GM12878 (cell line): ENCODE results near the gene CYS1. TPM values are rescaled to one million over a fixed set of nuclear protein-coding genes. Genes with fewer than 3 reads are reported as not detected.

Experiments used
- ATAC-seq: fragments of 200-7000 bp; cut with Tn5 transposase; 3 replicates; pipeline ENCODE4 v1.9.1; 2020; ENCODE audit warnings: mild to moderate bottlenecking, moderate library complexity
- BruUV-seq: library from RNA; stranded (reverse); fragments of 400-500 nt; replicated peaks from 2 replicates; lab custom pipeline; 2021; lab: Mats Ljungman, UMichigan
- CTCF ChIA-PET: fragments of 300-600 bp; sonication (Branson Sonifier 250); formaldehyde crosslinking; extraction: SDS; loops from one replicate; lab custom pipeline; 2021; ENCODE audit warnings: inconsistent platforms; lab: Yijun Ruan, JAX
- POLR2A ChIA-PET: fragments of 350-600 bp; formaldehyde crosslinking; extraction: SDS; loops from one replicate; lab custom pipeline; 2021; ENCODE audit warnings: inconsistent platforms; lab: Charles Lee
- RAD21 ChIA-PET: fragments of 300-600 bp; sonication (Branson Sonifier 250); formaldehyde crosslinking; loops from one replicate; lab custom pipeline; 2023; ENCODE audit warnings: antibody characterized with exemption; ENCODE audit not compliant: unreplicated experiment; lab: Charles Lee
- SMC1A ChIA-PET: fragments of 300-600 bp; sonication (Branson Sonifier 250); formaldehyde crosslinking; loops from one replicate; lab custom pipeline; 2023; ENCODE audit not compliant: unreplicated experiment, uncharacterized antibody; lab: Charles Lee
- DNase-seq: peaks from one replicate; pipeline ENCODE4 v3.0.0-alpha.2; 2011; ENCODE audit warnings: low read depth, low spot score
- FAIRE-seq: peaks from 3 replicates; lab custom pipeline; 2011; peaks lifted over from hg19 to GRCh38; lab: Jason Lieb, UNC
- H2AFZ ChIP-seq: 2 replicates; pipeline ENCODE4 v1.6.0; 2011; ENCODE audit warnings: low read depth, low read length, control low read depth; ENCODE audit not compliant: control insufficient read depth
- H3K27ac ChIP-seq: 2 replicates; pipeline ENCODE4 v1.5.1; 2011; ENCODE audit warnings: control low read depth; ENCODE audit not compliant: control insufficient read depth, insufficient read depth
- H3K27me3 ChIP-seq, 2 experiments: replicated peaks in 1 of 2; 2 replicates each; pipeline versions ENCODE4 v1.6.0 to v1.6.1; 2011; ENCODE audit warnings: low read length in 1 of 2; ENCODE audit not compliant: control insufficient read depth in 2 of 2, insufficient read depth in 2 of 2
- H3K36me3 ChIP-seq, 2 experiments: 2 replicates each; pipeline ENCODE4 v1.5.1; 2011; ENCODE audit warnings: low read length in 1 of 2; ENCODE audit not compliant: control insufficient read depth in 2 of 2, insufficient read depth in 2 of 2
- H3K4me1 ChIP-seq: 2 replicates; pipeline ENCODE4 v1.6.1; 2011; ENCODE audit warnings: mild to moderate bottlenecking, low read length, moderate library complexity, mixed read lengths; ENCODE audit not compliant: control insufficient read depth, insufficient read depth
- H3K4me2 ChIP-seq: 2 replicates; pipeline ENCODE4 v1.6.0; 2011; ENCODE audit warnings: control low read depth; ENCODE audit not compliant: control insufficient read depth, insufficient read depth
- H3K4me3 ChIP-seq: fragments of 200-600 bp; sonication (generic); 2 replicates; pipeline ENCODE4 v1.5.1; 2016
- H3K79me2 ChIP-seq: 2 replicates; pipeline ENCODE4 v1.6.0; 2011; ENCODE audit warnings: low read length; ENCODE audit not compliant: control insufficient read depth, insufficient read depth
- H3K9ac ChIP-seq: 2 replicates; pipeline ENCODE4 v1.8.0; 2011; ENCODE audit warnings: low read length, control low read depth, mixed read lengths; ENCODE audit not compliant: control insufficient read depth, insufficient read depth
- H3K9me3 ChIP-seq: replicated peaks from 3 replicates; pipeline ENCODE4 v1.5.1; 2011; ENCODE audit warnings: mild to moderate bottlenecking, low read length; ENCODE audit not compliant: control insufficient read depth, insufficient read depth
- H4K20me1 ChIP-seq: 2 replicates; pipeline ENCODE4 v1.6.0; 2011; ENCODE audit not compliant: control insufficient read depth, insufficient read depth
- BACH1 ChIP-seq: fragments of 450-650 bp; IDR thresholded peaks from 2 replicates; pipeline ENCODE4 v1.6.1; 2017; ENCODE audit warnings: mild to moderate bottlenecking, borderline replicate concordance
- BMI1 ChIP-seq: fragments of 450-650 bp; IDR thresholded peaks from 2 replicates; pipeline ENCODE4 v1.6.1; 2016; ENCODE audit warnings: mild to moderate bottlenecking, moderate library complexity, borderline replicate concordance
- BRCA1 ChIP-seq: IDR thresholded peaks from 2 replicates; pipeline ENCODE4 v1.6.1; 2011; ENCODE audit warnings: low read depth, low read length, improper control_type of control experiment
- IKZF2 ChIP-seq, 2 experiments: fragments of 450-650 bp; IDR thresholded peaks; 2 replicates each; pipeline ENCODE4 v1.6.1; 2017; ENCODE audit warnings: mild to moderate bottlenecking in 2 of 2, moderate library complexity in 2 of 2
- PML ChIP-seq: IDR thresholded peaks from 2 replicates; pipeline ENCODE4 v1.6.1; 2012; ENCODE audit warnings: low read length, inconsistent platforms
- POLR2AphosphoS2 ChIP-seq: IDR thresholded peaks from 2 replicates; pipeline ENCODE4 v1.6.1; 2011; ENCODE audit warnings: low read depth, mild to moderate bottlenecking, low read length, improper control_type of control experiment, moderate library complexity
- POU2F2 ChIP-seq: IDR thresholded peaks from 3 replicates; pipeline ENCODE4 v1.6.1; 2011; ENCODE audit warnings: low read depth, mild to moderate bottlenecking, low read length, borderline replicate concordance
- SREBF1 ChIP-seq: IDR thresholded peaks from 2 replicates; pipeline ENCODE4 v1.6.1; 2012; ENCODE audit warnings: mild to moderate bottlenecking, low read length
- ZNF384 ChIP-seq: IDR thresholded peaks from 2 replicates; pipeline ENCODE4 v1.6.1; 2012; ENCODE audit warnings: low read depth, mild to moderate bottlenecking, low read length, improper control_type of control experiment, borderline replicate concordance
- ZNF622 ChIP-seq: fragments of 450-650 bp; IDR thresholded peaks from 2 replicates; pipeline ENCODE4 v1.6.1; 2017; ENCODE audit warnings: mild to moderate bottlenecking, inconsistent platforms
- WGBS: methylation state at CpG from one replicate; pipeline ENCODE4 v1.1.6; 2016; ENCODE audit warnings: low lambda C conversion rate; ENCODE audit not compliant: insufficient replicate concordance, insufficient coverage; ENCODE audit errors: missing lambda C conversion rate; 5-methylcytosine and 5-hydroxymethylcytosine counted together
- in situ Hi-C: fragments of 300-500 bp; cut with MboI; formaldehyde crosslinking; loops from 9 replicates; pipeline ENCODE4 v1.14.3; 2018; ENCODE audit warnings: mixed read lengths
- intact Hi-C: fragments of 100-400 bp; cut with micrococcal nuclease; formaldehyde crosslinking; loops from one replicate; pipeline ENCODE4 v1.14.2; 2022; ENCODE audit not compliant: unreplicated experiment
- polyA plus RNA-seq, 11 experiments: library from polyadenylated mRNA; depleted of rRNA in 4 of 11; unstranded in 6 of 11; stranded (reverse) in 5 of 11; fragments of >200 nt; fragmentation: Nextera tagmentation in 4 of 11; fragmentation: Illumina TruSeq in 1 of 11; extraction: Ambion mirVana in 4 of 11; extraction: Trizol in 1 of 11; gene quantifications; 1 replicate in 1 of 11; 2 replicates in 10 of 11; pipeline versions ENCODE4 v1.2.1 to v1.2.3, GENCODE V29; 2011 to 2016; ENCODE audit warnings: inconsistent platforms in 2 of 11, missing spikeins in 2 of 11, low read depth in 1 of 11
- total RNA-seq, 4 experiments: library from RNA; depleted of rRNA in 3 of 4; stranded (reverse); fragments of >200 nt in 3 of 4; fragmentation: Illumina TruSeq in 1 of 4; extraction: Trizol in 1 of 4; gene quantifications; 2 replicates each; pipeline versions ENCODE4 v1.2.1 to v1.2.3, GENCODE V29; 2013 to 2021
- TF ChIP-seq, protein P1 (sequence below): fragments of 450-650 bp; IDR thresholded peaks from 2 replicates; pipeline ENCODE4 v1.6.1; 2017; ENCODE audit warnings: mild to moderate bottlenecking, moderate library complexity
- TF ChIP-seq, protein P2 (sequence below): IDR thresholded peaks from 2 replicates; pipeline ENCODE4 v1.6.1; 2011; ENCODE audit warnings: borderline replicate concordance, low read depth, mild to moderate bottlenecking, moderate library complexity, low read length; ENCODE audit not compliant: insufficient read depth, poor library complexity, severe bottlenecking

CYS1 gene
- total and polyA plus RNA-seq, 10 of the 15 experiments (the other 5 are each of a cell fraction or from before 2014, with no cell fraction given), result 0.35 to 6.4 (median 2.5) TPM

DNA sequence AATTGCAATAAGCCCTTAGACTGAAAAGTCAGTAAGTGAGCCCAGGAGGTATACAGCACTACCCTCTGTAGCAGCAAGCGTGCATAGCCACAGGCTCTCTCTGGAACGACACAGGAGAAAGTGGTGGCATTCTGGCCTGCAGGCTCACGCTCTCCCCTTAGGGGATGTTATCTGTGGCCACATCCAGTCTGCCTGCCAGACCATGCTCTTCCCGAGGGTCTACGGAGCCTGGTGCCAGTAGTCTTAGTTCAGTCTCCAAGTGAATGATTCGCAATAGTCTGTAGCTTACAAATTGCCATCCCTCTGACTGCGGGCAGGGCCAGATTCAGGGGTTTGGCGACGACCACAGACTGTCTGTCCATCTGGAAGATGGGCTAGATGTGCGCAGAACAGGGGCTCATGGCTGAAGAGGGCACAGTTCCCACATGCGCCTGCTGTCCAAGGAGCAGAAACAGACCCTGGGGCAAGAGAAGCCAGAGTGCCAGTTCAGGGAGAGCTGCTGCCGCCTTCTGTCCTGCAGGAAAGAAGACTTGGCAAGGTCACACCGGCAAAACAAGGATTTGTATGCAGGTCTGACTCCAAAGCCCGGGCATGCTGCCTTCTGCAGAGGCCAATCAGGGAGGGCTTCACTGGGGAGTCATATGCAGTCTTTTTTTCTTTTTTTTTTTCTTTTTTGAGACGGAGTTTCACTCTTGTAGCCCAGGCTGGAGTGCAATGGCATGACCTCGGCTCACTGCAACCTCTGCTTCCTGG, 40.4 kb downstream of the CYS1 start:
- Histone ChIP-seq H2AFZ (no peak overlapping the region), H3K4me2 (no peak overlapping the region), H3K27ac (no peak overlapping the region), H3K79me2 (no peaks in the 10 kb centered on the region), H3K27me3 (peaks cover 0 to 4% of the 10 kb centered on the region in 2 experiments; a peak in 1 of 4 replicates), H3K36me3 (no peaks in the 10 kb centered on the region), H3K4me3 (no peak overlapping the region), H3K9me3 (peaks cover 2% of the 10 kb centered on the region; the same call in 1 of the 3 replicates), H3K9ac (no peak overlapping the region), H4K20me1 (no peaks in the 10 kb centered on the region), H3K4me1 (no peaks in the 10 kb centered on the region)
- TF ChIP-seq BRCA1, result no peak
- TF ChIP-seq BACH1, result no peak
- no peak for TF ChIP-seq ZNF622
- TF ChIP-seq PML, result no peak
- TF ChIP-seq BMI1, result no peak
- no TSS peak for BruUV-seq
- DNase-seq (no peak), FAIRE-seq (no peak), ATAC-seq (no peak)
- ChIA-PET POLR2A (interaction anchor here (0.7 kb wide), 1 partner anchor 20 kb away, joined by 4 read pairs; no protein-coding TSS in a partner anchor), CTCF (interaction anchor here (6.9 kb wide), 1 partner anchor 8 kb away, joined by 45 read pairs; no protein-coding TSS in a partner anchor), SMC1A (no interaction called here), RAD21 (no interaction called here)
- 59% methylated on average over 16 of the region's 16 CpGs for WGBS
- intact Hi-C loops, result no loop called here
- in situ Hi-C loops, result no loop called here

DNA sequence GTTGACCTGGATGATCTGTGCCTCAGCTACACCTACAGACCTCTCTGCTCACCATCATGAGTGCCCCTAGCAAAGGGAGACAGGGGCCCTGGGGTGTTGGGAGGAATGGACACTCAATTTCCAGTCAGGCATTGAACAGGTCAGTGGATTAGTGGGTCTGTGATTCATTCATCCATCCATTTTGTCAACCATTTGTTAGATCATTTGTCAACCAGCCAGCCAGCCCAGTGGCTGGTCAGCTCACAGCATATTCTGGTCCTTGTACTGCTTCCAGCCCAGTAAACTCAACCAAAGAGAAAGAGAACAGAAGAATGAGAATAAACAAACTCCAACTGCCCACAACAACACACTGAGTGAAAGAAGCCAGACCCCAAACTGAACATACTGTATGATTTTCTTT, 41.5 kb downstream of the CYS1 start:
- no peak overlapping the region for H2AFZ ChIP-seq
- no peaks in the 10 kb centered on the region for H4K20me1 ChIP-seq
- intact Hi-C loops (no loop called here), in situ Hi-C loops (no loop called here)
- H3K4me2 ChIP-seq, result no peak overlapping the region
- H3K4me3 ChIP-seq, result no peak overlapping the region
- no peaks in the 10 kb centered on the region for H3K4me1 ChIP-seq
- ChIA-PET SMC1A (no interaction called here), POLR2A (no interaction called here), CTCF (interaction anchor here (0.7 to 6.9 kb wide), 4 partner anchors 10 to 76 kb away, joined by 3 to 45 read pairs (median 4); no protein-coding TSS in a partner anchor), RAD21 (no interaction called here)
- no peaks in the 10 kb centered on the region for H3K79me2 ChIP-seq
- ATAC-seq, result no peak
- no peak overlapping the region for H3K27ac ChIP-seq
- H3K36me3 ChIP-seq, result no peaks in the 10 kb centered on the region
- FAIRE-seq, result no peak
- no peaks in the 10 kb centered on the region; the same call in 2 of the 3 replicates for H3K9me3 ChIP-seq
- H3K27me3 ChIP-seq, result peaks cover 0 to 7% of the 10 kb centered on the region in 2 experiments; a peak in 2 of 4 replicates
- no TSS peak for BruUV-seq
- no peak for DNase-seq
- no peak overlapping the region for H3K9ac ChIP-seq
- TF ChIP-seq POU2F2 (no peak), SREBF1 (no peak), ZNF384 (no peak), ZNF622 (no peak), POLR2AphosphoS2 (no peak), BACH1 (no peak), IKZF2 (IDR thresholded peaks at IDR 0.05) (no peak)
- TF ChIP-seq, protein P1, sequence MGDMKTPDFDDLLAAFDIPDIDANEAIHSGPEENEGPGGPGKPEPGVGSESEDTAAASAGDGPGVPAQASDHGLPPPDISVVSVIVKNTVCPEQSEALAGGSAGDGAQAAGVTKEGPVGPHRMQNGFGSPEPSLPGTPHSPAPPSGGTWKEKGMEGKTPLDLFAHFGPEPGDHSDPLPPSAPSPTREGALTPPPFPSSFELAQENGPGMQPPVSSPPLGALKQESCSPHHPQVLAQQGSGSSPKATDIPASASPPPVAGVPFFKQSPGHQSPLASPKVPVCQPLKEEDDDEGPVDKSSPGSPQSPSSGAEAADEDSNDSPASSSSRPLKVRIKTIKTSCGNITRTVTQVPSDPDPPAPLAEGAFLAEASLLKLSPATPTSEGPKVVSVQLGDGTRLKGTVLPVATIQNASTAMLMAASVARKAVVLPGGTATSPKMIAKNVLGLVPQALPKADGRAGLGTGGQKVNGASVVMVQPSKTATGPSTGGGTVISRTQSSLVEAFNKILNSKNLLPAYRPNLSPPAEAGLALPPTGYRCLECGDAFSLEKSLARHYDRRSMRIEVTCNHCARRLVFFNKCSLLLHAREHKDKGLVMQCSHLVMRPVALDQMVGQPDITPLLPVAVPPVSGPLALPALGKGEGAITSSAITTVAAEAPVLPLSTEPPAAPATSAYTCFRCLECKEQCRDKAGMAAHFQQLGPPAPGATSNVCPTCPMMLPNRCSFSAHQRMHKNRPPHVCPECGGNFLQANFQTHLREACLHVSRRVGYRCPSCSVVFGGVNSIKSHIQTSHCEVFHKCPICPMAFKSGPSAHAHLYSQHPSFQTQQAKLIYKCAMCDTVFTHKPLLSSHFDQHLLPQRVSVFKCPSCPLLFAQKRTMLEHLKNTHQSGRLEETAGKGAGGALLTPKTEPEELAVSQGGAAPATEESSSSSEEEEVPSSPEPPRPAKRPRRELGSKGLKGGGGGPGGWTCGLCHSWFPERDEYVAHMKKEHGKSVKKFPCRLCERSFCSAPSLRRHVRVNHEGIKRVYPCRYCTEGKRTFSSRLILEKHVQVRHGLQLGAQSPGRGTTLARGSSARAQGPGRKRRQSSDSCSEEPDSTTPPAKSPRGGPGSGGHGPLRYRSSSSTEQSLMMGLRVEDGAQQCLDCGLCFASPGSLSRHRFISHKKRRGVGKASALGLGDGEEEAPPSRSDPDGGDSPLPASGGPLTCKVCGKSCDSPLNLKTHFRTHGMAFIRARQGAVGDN, result no peak
- TF ChIP-seq, protein P2, sequence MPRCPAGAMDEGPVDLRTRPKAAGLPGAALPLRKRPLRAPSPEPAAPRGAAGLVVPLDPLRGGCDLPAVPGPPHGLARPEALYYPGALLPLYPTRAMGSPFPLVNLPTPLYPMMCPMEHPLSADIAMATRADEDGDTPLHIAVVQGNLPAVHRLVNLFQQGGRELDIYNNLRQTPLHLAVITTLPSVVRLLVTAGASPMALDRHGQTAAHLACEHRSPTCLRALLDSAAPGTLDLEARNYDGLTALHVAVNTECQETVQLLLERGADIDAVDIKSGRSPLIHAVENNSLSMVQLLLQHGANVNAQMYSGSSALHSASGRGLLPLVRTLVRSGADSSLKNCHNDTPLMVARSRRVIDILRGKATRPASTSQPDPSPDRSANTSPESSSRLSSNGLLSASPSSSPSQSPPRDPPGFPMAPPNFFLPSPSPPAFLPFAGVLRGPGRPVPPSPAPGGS, result no peak
